ENCODE measurements around the gene PMF1. TPM values are rescaled to one million over a fixed set of nuclear protein-coding genes. Genes with fewer than 3 reads are reported as not detected.

Gene PMF1
- total and polyA plus RNA-seq, 2 of the 13 experiments (the other 11 are each of a cell fraction or from before 2014, with no cell fraction given), result 72.5 to 89.0 TPM

- TF ChIP-seq ESRRA (CRISPR knock-in tag; IDR thresholded peaks at IDR 0.05; ENCODE audit: low read depth) (peak; percentile 52; the same call in 1 of the 2 replicates), MXD4 (CRISPR knock-in tag; IDR thresholded peaks at IDR 0.05) (peak; percentile 29; the same call in 1 of the 2 replicates), NFYB (CRISPR knock-in tag; IDR thresholded peaks at IDR 0.05) (peak; percentile 97), SALL2 (CRISPR knock-in tag; IDR thresholded peaks at IDR 0.05) (peak; percentile 93), EP300 (IDR thresholded peaks at IDR 0.05; ENCODE audit: low read depth in 2 of 2, low read length in 2 of 2) (no peak), EP300 (CRISPR knock-in tag; IDR thresholded peaks at IDR 0.05; ENCODE audit: borderline replicate concordance) (peak; percentile 40; the same call in 1 of the 2 replicates), IRF2 (CRISPR knock-in tag; IDR thresholded peaks at IDR 0.05) (peak; percentile 49; the same call in 1 of the 2 replicates), ZBTB25 (CRISPR knock-in tag; IDR thresholded peaks at IDR 0.05) (0 out of 2 replicates have a peak, but pooled peaks have one; percentile 38), E2F5 (CRISPR knock-in tag; conservative IDR thresholded peaks at IDR 0.05) (peak; percentile 58; the same call in 1 of the 2 replicates), TAF1 (CRISPR knock-in tag; IDR thresholded peaks at IDR 0.05) (peak; percentile 90), ZNF33B (CRISPR knock-in tag; IDR thresholded peaks at IDR 0.05) (0 out of 2 replicates have a peak, but pooled peaks have one; percentile 53), HMGA1 (CRISPR knock-in tag; conservative IDR thresholded peaks at IDR 0.05) (no peak), ZFY (CRISPR knock-in tag; IDR thresholded peaks at IDR 0.05) (peak; percentile 63), MYPOP (CRISPR knock-in tag; IDR thresholded peaks at IDR 0.05) (peak; percentile 87), ZKSCAN1 (IDR thresholded peaks at IDR 0.05; ENCODE audit: low read length) (no peak), FOXK1 (CRISPR knock-in tag; IDR thresholded peaks at IDR 0.05; ENCODE audit: borderline replicate concordance, low read depth) (no peak; the same call in 1 of the 2 replicates), CC2D1A (CRISPR knock-in tag; IDR thresholded peaks at IDR 0.05) (no peak), CBX2 (IDR thresholded peaks at IDR 0.05; ENCODE audit: low read depth, low read length) (no peak), CBX2 (CRISPR knock-in tag; IDR thresholded peaks at IDR 0.05; ENCODE audit: low read depth) (no peak), GFI1 (CRISPR knock-in tag; IDR thresholded peaks at IDR 0.05; ENCODE audit: borderline replicate concordance) (peak; percentile 52; the same call in 1 of the 2 replicates), ZFP41 (CRISPR knock-in tag; IDR thresholded peaks at IDR 0.05; ENCODE audit: borderline replicate concordance) (peak; percentile 69; the same call in 1 of the 2 replicates), SRSF4 (IDR thresholded peaks at IDR 0.05; ENCODE audit: low read depth, low read length, poor library complexity, severe bottlenecking) (no peak), ZNF496 (CRISPR knock-in tag; IDR thresholded peaks at IDR 0.05; ENCODE audit: insufficient replicate concordance) (no peak), ZNF770 (CRISPR knock-in tag; IDR thresholded peaks at IDR 0.05) (peak; percentile 79), ZNF749 (CRISPR knock-in tag; IDR thresholded peaks at IDR 0.05; ENCODE audit: borderline replicate concordance) (peak; percentile 59; the same call in 1 of the 2 replicates)
These were observed at the start of gene PMF1 (continued) for GRCh38 chr1:156212833-156213643.

Measured in HepG2 (cell line).